SK-N-SH (cell line): Measurements from ENCODE around the gene TM9SF4. TPM values are rescaled to one million over a fixed set of nuclear protein-coding genes. Genes with fewer than 3 reads are reported as not detected.

Source experiments
- CTCF ChIA-PET: fragments of 300-600, 350-600 bp; formaldehyde crosslinking; extraction: SDS; loops from one replicate; lab custom pipeline; 2021; lab: Yijun Ruan, JAX
- POLR2A ChIA-PET: fragments of 350-600 bp; sonication (Branson Sonifier 250); formaldehyde crosslinking; extraction: SDS; loops from one replicate; lab custom pipeline; 2020; ENCODE audit warnings: antibody characterized with exemption, inconsistent platforms; lab: Yijun Ruan, JAX
- DNase-seq: peaks from one replicate; pipeline ENCODE4 v3.0.0; 2012
- H2AFZ ChIP-seq: fragments of 200-600 bp; sonication (generic); 2 replicates; pipeline ENCODE4 v1.8.1; 2016; ENCODE audit warnings: antibody characterized with exemption, mild to moderate bottlenecking, low read depth
- H3F3A ChIP-seq: fragments of 200-600 bp; sonication (generic); replicated peaks from 2 replicates; pipeline ENCODE3; 2016; ENCODE audit warnings: antibody characterized with exemption, mild to moderate bottlenecking; ENCODE audit not compliant: insufficient read depth
- H3K27ac ChIP-seq, 2 experiments: fragments of 200-500 bp in 1 of 2; fragments of 200-600 bp in 1 of 2; sonication (Bioruptor generic) in 1 of 2; sonication (generic), shearing (Covaris generic) in 1 of 2; 2 replicates each; pipeline versions ENCODE4 v1.5.1 to v1.6.1; 2014 to 2016; ENCODE audit warnings: low read depth in 2 of 2, inconsistent platforms in 1 of 2, low read length in 1 of 2, mild to moderate bottlenecking in 1 of 2, mixed read lengths in 1 of 2
- H3K27me3 ChIP-seq: fragments of 200-600 bp; sonication (generic), shearing (Covaris generic); 2 replicates; pipeline ENCODE4 v1.6.1; 2016; ENCODE audit warnings: mixed run types; ENCODE audit not compliant: insufficient read depth
- H3K36me3 ChIP-seq, 2 experiments: fragments of 200-500 bp in 1 of 2; fragments of 200-600 bp in 1 of 2; sonication (Bioruptor generic) in 1 of 2; sonication (generic) in 1 of 2; replicated peaks in 1 of 2; 2 replicates each; pipeline versions ENCODE3 to v1.5.1; 2014 to 2016; ENCODE audit warnings: low read length in 1 of 2, mild to moderate bottlenecking in 1 of 2; ENCODE audit not compliant: insufficient read depth in 2 of 2, control insufficient read depth in 1 of 2
- H3K4me1 ChIP-seq, 2 experiments: fragments of 200-500 bp in 1 of 2; fragments of 200-600 bp in 1 of 2; sonication (Bioruptor generic) in 1 of 2; sonication (generic), shearing (Covaris generic) in 1 of 2; 2 replicates each; pipeline versions ENCODE4 v1.5.1 to v1.6.1; 2014 to 2016; ENCODE audit warnings: low read depth in 1 of 2, low read length in 1 of 2, mixed run types in 1 of 2; ENCODE audit not compliant: insufficient read depth in 2 of 2, control insufficient read depth in 1 of 2
- H3K4me2 ChIP-seq: fragments of 200-600 bp; sonication (generic), shearing (Covaris generic); 2 replicates; pipeline ENCODE4 v1.6.1; 2017; ENCODE audit warnings: mixed run types
- H3K4me3 ChIP-seq, 2 experiments: fragments of 200-500 bp in 1 of 2; fragments of 200-600 bp in 1 of 2; sonication (Bioruptor generic) in 1 of 2; sonication (generic), shearing (Covaris generic) in 1 of 2; 2 replicates each; pipeline versions ENCODE4 v1.5.1 to v1.8.1; 2014 to 2016; ENCODE audit warnings: low read depth in 2 of 2, inconsistent platforms in 1 of 2, low read length in 1 of 2, mild to moderate bottlenecking in 1 of 2, mixed read lengths in 1 of 2, moderate library complexity in 1 of 2
- H3K79me2 ChIP-seq: fragments of 200-600 bp; sonication (generic); 2 replicates; pipeline ENCODE4 v1.8.1; 2017; ENCODE audit warnings: mild to moderate bottlenecking; ENCODE audit not compliant: insufficient read depth
- H3K9ac ChIP-seq: fragments of 200-600 bp; sonication (generic); 2 replicates; pipeline ENCODE4 v1.6.1; 2017; ENCODE audit warnings: mixed run types
- H3K9me2 ChIP-seq: fragments of 200-600 bp; sonication (generic); 2 replicates; pipeline ENCODE4 v1.6.1; 2017; ENCODE audit warnings: mixed run types
- H3K9me3 ChIP-seq: fragments of 200-600 bp; sonication (generic); 2 replicates; pipeline ENCODE4 v1.6.1; 2017; ENCODE audit warnings: mixed run types, mild to moderate bottlenecking, moderate library complexity
- H4K20me1 ChIP-seq: fragments of 200-600 bp; sonication (generic); 2 replicates; pipeline ENCODE4 v1.6.1; 2017; ENCODE audit warnings: mild to moderate bottlenecking, mixed run types; ENCODE audit not compliant: insufficient read depth
- EP300 ChIP-seq, 2 experiments: IDR thresholded peaks; 2 replicates each; pipeline versions ENCODE4 v1.4.0 to v1.6.1; 2012; ENCODE audit warnings: borderline replicate concordance in 1 of 2, low read depth in 1 of 2, low read length in 1 of 2
- FOSL2 ChIP-seq: IDR thresholded peaks from 2 replicates; pipeline ENCODE4 v1.4.0; 2012; ENCODE audit warnings: low read depth, mild to moderate bottlenecking, moderate library complexity, borderline replicate concordance
- FOXM1 ChIP-seq: IDR thresholded peaks from 2 replicates; pipeline ENCODE4 v1.4.0; 2012; ENCODE audit warnings: low read depth, mild to moderate bottlenecking
- GABPA ChIP-seq: IDR thresholded peaks from 2 replicates; pipeline ENCODE4 v1.4.0; 2012; ENCODE audit warnings: low read depth, mild to moderate bottlenecking
- MXI1 ChIP-seq: IDR thresholded peaks from 2 replicates; pipeline ENCODE4 v1.6.1; 2012; ENCODE audit warnings: mild to moderate bottlenecking, low read depth, low read length, improper control_type of control experiment
- NRF1 ChIP-seq: IDR thresholded peaks from 2 replicates; pipeline ENCODE4 v1.6.1; 2012; ENCODE audit warnings: low read depth, mild to moderate bottlenecking, low read length
- POLR2AphosphoS5 ChIP-seq: IDR thresholded peaks from 2 replicates; pipeline ENCODE4 v1.6.1; 2012; ENCODE audit warnings: low read depth, low read length
- RCOR1 ChIP-seq: fragments of 150-350 bp; IDR thresholded peaks from 2 replicates; pipeline ENCODE4 v1.6.1; 2017; ENCODE audit warnings: antibody characterized with exemption, low read length
- RFX5 ChIP-seq: IDR thresholded peaks from 2 replicates; pipeline ENCODE4 v1.6.1; 2012; ENCODE audit warnings: mild to moderate bottlenecking, improper control_type of control experiment, low read length
- SMC3 ChIP-seq: IDR thresholded peaks from 2 replicates; pipeline ENCODE4 v1.6.1; 2012; ENCODE audit warnings: low read depth, low read length, improper control_type of control experiment
- TCF12 ChIP-seq: IDR thresholded peaks from 2 replicates; pipeline ENCODE4 v1.4.0; 2012
- TEAD4 ChIP-seq: IDR thresholded peaks from 2 replicates; pipeline ENCODE4 v1.4.0; 2012; ENCODE audit warnings: mild to moderate bottlenecking, borderline replicate concordance; ENCODE audit not compliant: insufficient read depth
- YY1 ChIP-seq: IDR thresholded peaks from 2 replicates; pipeline ENCODE4 v1.4.0; 2012; ENCODE audit warnings: low read depth, mild to moderate bottlenecking
- WGBS: methylation state at CpG from one replicate; pipeline ENCODE4 v1.1.6; 2017; ENCODE audit warnings: low lambda C conversion rate; 5-methylcytosine and 5-hydroxymethylcytosine counted together
- polyA plus RNA-seq, 3 experiments: library from polyadenylated mRNA; depleted of rRNA; stranded (reverse); fragments of >200 nt; gene quantifications; 2 replicates each; pipeline ENCODE4 v1.2.3, GENCODE V29; 2012
- TF ChIP-seq, protein P1 (sequence below): fragments of 150-350 bp; IDR thresholded peaks from 2 replicates; pipeline ENCODE4 v1.6.1; 2017; ENCODE audit warnings: antibody characterized with exemption, low read length, low read depth, borderline replicate concordance
- TF ChIP-seq, protein P2 (sequence below): IDR thresholded peaks from 2 replicates; pipeline ENCODE4; 2012
- TF ChIP-seq, protein P3 (sequence below): fragments of 150-350 bp; IDR thresholded peaks from 2 replicates; pipeline ENCODE4 v1.6.1; 2016; ENCODE audit warnings: mild to moderate bottlenecking, low read depth, low read length
- TF ChIP-seq, protein P4 (sequence below): IDR thresholded peaks from 2 replicates; pipeline ENCODE4 v1.4.0; 2012; ENCODE audit warnings: low read depth, borderline replicate concordance

Gene TM9SF4
- polyA plus RNA-seq, 1 of the 3 experiments (the other 2 are of a cell fraction), result 61.0 TPM

DNA sequence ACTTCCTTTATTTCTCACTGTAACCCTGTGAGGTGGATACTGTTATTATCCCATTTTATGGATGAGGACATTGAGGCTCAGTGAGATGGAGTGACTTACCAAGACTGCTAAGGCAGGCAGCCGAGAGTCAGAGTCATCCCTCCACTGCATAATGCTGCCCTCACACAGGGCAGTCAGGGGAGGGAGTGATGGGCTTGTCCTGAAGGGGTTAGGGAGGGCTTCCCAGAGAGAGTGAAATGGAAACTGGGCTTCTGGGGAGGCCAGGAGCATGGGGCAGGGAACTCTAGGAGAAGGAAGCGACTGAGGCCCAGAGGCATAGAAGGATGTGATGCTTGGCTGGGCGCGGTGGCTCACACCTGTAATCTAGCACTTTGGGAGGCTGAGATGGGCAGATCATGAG lies 31.1 kb downstream of the TM9SF4 start:
- no peak for DNase-seq
- Histone ChIP-seq H4K20me1 (peaks cover 11% of the 10 kb centered on the region), H3K9ac (no peak overlapping the region), H3K9me3 (no peaks in the 10 kb centered on the region), H3K4me1 (no peaks in the 10 kb centered on the region), H3K27ac (no peak overlapping the region), H3K36me3 (peaks cover 46 to 88% of the 10 kb centered on the region in 2 experiments), H3K9me2 (no peaks in the 10 kb centered on the region), H3K4me3 (no peak overlapping the region), H3F3A (peaks cover 4% of the 10 kb centered on the region), H3K79me2 (no peaks in the 10 kb centered on the region), H3K4me2 (no peak overlapping the region), H3K27me3 (no peaks in the 10 kb centered on the region), H2AFZ (no peak overlapping the region)
- ChIA-PET POLR2A (no interaction called here), CTCF (no interaction called here)
- 76% methylated on average over 4 of the region's 4 CpGs for WGBS
- TF ChIP-seq YY1 (no peak), GABPA (no peak)
- TF ChIP-seq, protein P1, sequence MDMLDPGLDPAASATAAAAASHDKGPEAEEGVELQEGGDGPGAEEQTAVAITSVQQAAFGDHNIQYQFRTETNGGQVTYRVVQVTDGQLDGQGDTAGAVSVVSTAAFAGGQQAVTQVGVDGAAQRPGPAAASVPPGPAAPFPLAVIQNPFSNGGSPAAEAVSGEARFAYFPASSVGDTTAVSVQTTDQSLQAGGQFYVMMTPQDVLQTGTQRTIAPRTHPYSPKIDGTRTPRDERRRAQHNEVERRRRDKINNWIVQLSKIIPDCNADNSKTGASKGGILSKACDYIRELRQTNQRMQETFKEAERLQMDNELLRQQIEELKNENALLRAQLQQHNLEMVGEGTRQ, result no peak

DNA sequence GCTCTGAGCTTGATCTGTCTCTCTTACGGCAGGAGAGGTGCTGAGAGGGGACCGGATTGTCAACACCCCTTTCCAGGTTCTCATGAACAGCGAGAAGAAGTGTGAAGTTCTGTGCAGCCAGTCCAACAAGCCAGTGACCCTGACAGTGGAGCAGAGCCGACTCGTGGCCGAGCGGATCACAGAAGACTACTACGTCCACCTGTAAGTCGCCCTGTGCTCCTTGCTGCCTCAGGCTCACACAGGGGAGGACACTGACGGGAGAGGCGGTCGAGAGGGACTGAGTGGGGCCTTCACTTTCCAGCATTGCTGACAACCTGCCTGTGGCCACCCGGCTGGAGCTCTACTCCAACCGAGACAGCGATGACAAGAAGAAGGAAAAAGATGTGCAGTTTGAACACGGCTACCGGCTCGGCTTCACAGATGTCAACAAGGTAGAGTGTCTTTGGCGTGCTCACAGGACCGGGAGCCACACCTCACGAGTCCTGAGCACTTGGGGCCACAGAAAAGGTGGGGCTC lies 32.0 kb downstream of the TM9SF4 start:
- H3K27me3 ChIP-seq, result no peaks in the 10 kb centered on the region
- H3K4me2 ChIP-seq, result no peak overlapping the region
- H3K4me3 ChIP-seq, result no peak overlapping the region
- ChIA-PET CTCF (no interaction called here), POLR2A (no interaction called here)
- WGBS, result 97% methylated on average over 17 of the region's 21 CpGs
- H3K79me2 ChIP-seq, result no peaks in the 10 kb centered on the region
- no peak for DNase-seq
- no peaks in the 10 kb centered on the region for H3K4me1 ChIP-seq
- H3K9me3 ChIP-seq, result no peaks in the 10 kb centered on the region
- H3K36me3 ChIP-seq, result peaks cover 45 to 87% of the 10 kb centered on the region in 2 experiments
- H3K27ac ChIP-seq, result no peak overlapping the region
- H4K20me1 ChIP-seq, result 0 out of 2 replicates have a peak, but pooled peaks cover 4% of the 10 kb centered on the region
- H3K9me2 ChIP-seq, result no peaks in the 10 kb centered on the region
- H3K9ac ChIP-seq, result no peak overlapping the region
- no peak overlapping the region for H2AFZ ChIP-seq
- peaks cover 4% of the 10 kb centered on the region for H3F3A ChIP-seq
- TF ChIP-seq, protein P2, sequence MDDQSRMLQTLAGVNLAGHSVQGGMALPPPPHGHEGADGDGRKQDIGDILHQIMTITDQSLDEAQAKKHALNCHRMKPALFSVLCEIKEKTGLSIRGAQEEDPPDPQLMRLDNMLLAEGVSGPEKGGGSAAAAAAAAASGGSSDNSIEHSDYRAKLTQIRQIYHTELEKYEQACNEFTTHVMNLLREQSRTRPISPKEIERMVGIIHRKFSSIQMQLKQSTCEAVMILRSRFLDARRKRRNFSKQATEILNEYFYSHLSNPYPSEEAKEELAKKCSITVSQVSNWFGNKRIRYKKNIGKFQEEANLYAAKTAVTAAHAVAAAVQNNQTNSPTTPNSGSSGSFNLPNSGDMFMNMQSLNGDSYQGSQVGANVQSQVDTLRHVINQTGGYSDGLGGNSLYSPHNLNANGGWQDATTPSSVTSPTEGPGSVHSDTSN, result no peak
- no peak for TF ChIP-seq TEAD4
- TF ChIP-seq, protein P3, sequence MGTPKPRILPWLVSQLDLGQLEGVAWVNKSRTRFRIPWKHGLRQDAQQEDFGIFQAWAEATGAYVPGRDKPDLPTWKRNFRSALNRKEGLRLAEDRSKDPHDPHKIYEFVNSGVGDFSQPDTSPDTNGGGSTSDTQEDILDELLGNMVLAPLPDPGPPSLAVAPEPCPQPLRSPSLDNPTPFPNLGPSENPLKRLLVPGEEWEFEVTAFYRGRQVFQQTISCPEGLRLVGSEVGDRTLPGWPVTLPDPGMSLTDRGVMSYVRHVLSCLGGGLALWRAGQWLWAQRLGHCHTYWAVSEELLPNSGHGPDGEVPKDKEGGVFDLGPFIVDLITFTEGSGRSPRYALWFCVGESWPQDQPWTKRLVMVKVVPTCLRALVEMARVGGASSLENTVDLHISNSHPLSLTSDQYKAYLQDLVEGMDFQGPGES, result no peak
- TF ChIP-seq, protein P1, result no peak
- no peak for TF ChIP-seq FOSL2
- no peak for TF ChIP-seq FOXM1
- TF ChIP-seq MXI1, result no peak
- no peak for TF ChIP-seq EP300 (IDR thresholded peaks at IDR 0.05; ENCODE audit: borderline replicate concordance in 1 of 2, low read depth in 1 of 2, low read length in 1 of 2)
- no peak for TF ChIP-seq NRF1
- TF ChIP-seq RFX5, result no peak
- TF ChIP-seq POLR2AphosphoS5, result no peak
- TF ChIP-seq, protein P4, sequence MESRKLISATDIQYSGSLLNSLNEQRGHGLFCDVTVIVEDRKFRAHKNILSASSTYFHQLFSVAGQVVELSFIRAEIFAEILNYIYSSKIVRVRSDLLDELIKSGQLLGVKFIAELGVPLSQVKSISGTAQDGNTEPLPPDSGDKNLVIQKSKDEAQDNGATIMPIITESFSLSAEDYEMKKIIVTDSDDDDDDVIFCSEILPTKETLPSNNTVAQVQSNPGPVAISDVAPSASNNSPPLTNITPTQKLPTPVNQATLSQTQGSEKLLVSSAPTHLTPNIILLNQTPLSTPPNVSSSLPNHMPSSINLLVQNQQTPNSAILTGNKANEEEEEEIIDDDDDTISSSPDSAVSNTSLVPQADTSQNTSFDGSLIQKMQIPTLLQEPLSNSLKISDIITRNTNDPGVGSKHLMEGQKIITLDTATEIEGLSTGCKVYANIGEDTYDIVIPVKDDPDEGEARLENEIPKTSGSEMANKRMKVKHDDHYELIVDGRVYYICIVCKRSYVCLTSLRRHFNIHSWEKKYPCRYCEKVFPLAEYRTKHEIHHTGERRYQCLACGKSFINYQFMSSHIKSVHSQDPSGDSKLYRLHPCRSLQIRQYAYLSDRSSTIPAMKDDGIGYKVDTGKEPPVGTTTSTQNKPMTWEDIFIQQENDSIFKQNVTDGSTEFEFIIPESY, result no peak
- TF ChIP-seq YY1, result no peak
- no peak for TF ChIP-seq RCOR1
- no peak for TF ChIP-seq TCF12
- no peak for TF ChIP-seq SMC3
